Measurements from ENCODE around the gene CTIF. TPM values are rescaled to one million over a fixed set of nuclear protein-coding genes. Genes with fewer than 3 reads are reported as not detected.

Gene CTIF
- total RNA-seq, 1 donor, result 65.9 TPM

GRCh38 chr18:48541026-48541746 is 2.4 kb downstream of the CTIF start:
- TF ChIP-seq CTCF (IDR thresholded peaks at IDR 0.05; ENCODE audit: extremely low read depth, low read depth, low read length), result no peak
- H3K4me3 ChIP-seq (ENCODE audit: insufficient read depth, low read length), result peak overlapping the region; percentile 97
- peaks cover 66% of the 10 kb centered on the region for H3K79me2 ChIP-seq (ENCODE audit: insufficient read depth, low read length)
- peak overlapping the region; percentile 57 for H2AFZ ChIP-seq (ENCODE audit: low read length)
- H3K4me2 ChIP-seq (ENCODE audit: insufficient read depth, low read length), result peak overlapping the region; percentile 92
- H3K9me3 ChIP-seq (ENCODE audit: low read depth, low read length), result no peaks in the 10 kb centered on the region
- H3K27me3 ChIP-seq (ENCODE audit: insufficient read depth, low read length), result no peaks in the 10 kb centered on the region
- peak overlapping the region; percentile 81 for H3K27ac ChIP-seq (ENCODE audit: low read depth, low read length)
- H4K20me1 ChIP-seq (ENCODE audit: insufficient read depth, low read length), result peaks cover 53% of the 10 kb centered on the region
- peaks cover 7% of the 10 kb centered on the region for H3K36me3 ChIP-seq (ENCODE audit: insufficient read depth, low read length)
- H3K4me1 ChIP-seq (ENCODE audit: insufficient read depth, low read length), result peaks cover 22% of the 10 kb centered on the region
- DNase-seq (ENCODE audit: insufficient read length, low spot score, missing footprints), result peak; percentile 95

GRCh38 chr18:48541747-48542400 is 3.0 kb downstream of the CTIF start:
- no peaks in the 10 kb centered on the region for H3K9me3 ChIP-seq (ENCODE audit: low read depth, low read length)
- no peak for DNase-seq (ENCODE audit: insufficient read length, low spot score, missing footprints)
- no peak overlapping the region for H2AFZ ChIP-seq (ENCODE audit: low read length)
- H3K27ac ChIP-seq (ENCODE audit: low read depth, low read length), result peak overlapping the region; percentile 81
- peaks cover 60% of the 10 kb centered on the region for H4K20me1 ChIP-seq (ENCODE audit: insufficient read depth, low read length)
- H3K4me2 ChIP-seq (ENCODE audit: insufficient read depth, low read length), result peak overlapping the region; percentile 92
- no peaks in the 10 kb centered on the region for H3K27me3 ChIP-seq (ENCODE audit: insufficient read depth, low read length)
- peaks cover 73% of the 10 kb centered on the region for H3K79me2 ChIP-seq (ENCODE audit: insufficient read depth, low read length)
- H3K4me3 ChIP-seq (ENCODE audit: insufficient read depth, low read length), result peak overlapping the region; percentile 97
- peaks cover 29% of the 10 kb centered on the region for H3K4me1 ChIP-seq (ENCODE audit: insufficient read depth, low read length)
- peaks cover 7% of the 10 kb centered on the region for H3K36me3 ChIP-seq (ENCODE audit: insufficient read depth, low read length)
- TF ChIP-seq CTCF (IDR thresholded peaks at IDR 0.05; ENCODE audit: extremely low read depth, low read depth, low read length), result no peak

- H3K4me1 ChIP-seq (ENCODE audit: insufficient read depth, low read length), result peaks cover 35% of the 10 kb centered on the region
- peaks cover 7% of the 10 kb centered on the region for H3K36me3 ChIP-seq (ENCODE audit: insufficient read depth, low read length)
- H3K4me2 ChIP-seq (ENCODE audit: insufficient read depth, low read length), result no peak overlapping the region
- H3K4me3 ChIP-seq (ENCODE audit: insufficient read depth, low read length), result no peak overlapping the region
- no peaks in the 10 kb centered on the region for H3K9me3 ChIP-seq (ENCODE audit: low read depth, low read length)
- H3K79me2 ChIP-seq (ENCODE audit: insufficient read depth, low read length), result peaks cover 81% of the 10 kb centered on the region
- TF ChIP-seq CTCF (IDR thresholded peaks at IDR 0.05; ENCODE audit: extremely low read depth, low read depth, low read length), result no peak
- no peak for DNase-seq (ENCODE audit: insufficient read length, low spot score, missing footprints)
- H3K27ac ChIP-seq (ENCODE audit: low read depth, low read length), result no peak overlapping the region
- H2AFZ ChIP-seq (ENCODE audit: low read length), result no peak overlapping the region
- H4K20me1 ChIP-seq (ENCODE audit: insufficient read depth, low read length), result peaks cover 67% of the 10 kb centered on the region
- H3K27me3 ChIP-seq (ENCODE audit: insufficient read depth, low read length), result no peaks in the 10 kb centered on the region
Measured at GRCh38 chr18:48542513-48543181, 3.8 kb downstream of the CTIF start.

- H3K79me2 ChIP-seq (ENCODE audit: insufficient read depth, low read length), result peaks cover 85% of the 10 kb centered on the region
- H2AFZ ChIP-seq (ENCODE audit: low read length), result no peak overlapping the region
- H3K27ac ChIP-seq (ENCODE audit: low read depth, low read length), result no peak overlapping the region
- TF ChIP-seq CTCF (IDR thresholded peaks at IDR 0.05; ENCODE audit: extremely low read depth, low read depth, low read length), result no peak
- H3K4me1 ChIP-seq (ENCODE audit: insufficient read depth, low read length), result peaks cover 41% of the 10 kb centered on the region
- no peak overlapping the region for H3K4me3 ChIP-seq (ENCODE audit: insufficient read depth, low read length)
- H3K9me3 ChIP-seq (ENCODE audit: low read depth, low read length), result no peaks in the 10 kb centered on the region
- H3K27me3 ChIP-seq (ENCODE audit: insufficient read depth, low read length), result no peaks in the 10 kb centered on the region
- peaks cover 72% of the 10 kb centered on the region for H4K20me1 ChIP-seq (ENCODE audit: insufficient read depth, low read length)
- DNase-seq (ENCODE audit: insufficient read length, low spot score, missing footprints), result no peak
- no peak overlapping the region for H3K4me2 ChIP-seq (ENCODE audit: insufficient read depth, low read length)
- peaks cover 7% of the 10 kb centered on the region for H3K36me3 ChIP-seq (ENCODE audit: insufficient read depth, low read length)
Measured at GRCh38 chr18:48543228-48543627, 4.4 kb downstream of the CTIF start.
